Neutrophil (primary cell): ENCODE results near the gene CENPF.

Source experiments
- H3K27ac ChIP-seq: fragments of 200-600 bp; sonication (generic); 2 replicates; pipeline ENCODE4 v1.5.1; 2016; ENCODE audit warnings: mild to moderate bottlenecking, moderate library complexity
- H3K27me3 ChIP-seq: fragments of 200-600 bp; sonication (generic); 2 replicates; pipeline ENCODE4 v1.6.0; 2016; ENCODE audit warnings: mild to moderate bottlenecking
- H3K36me3 ChIP-seq: fragments of 200-600 bp; sonication (generic); 2 replicates; pipeline ENCODE4 v1.5.1; 2017
- H3K4me1 ChIP-seq, 2 experiments: fragments of 200-600 bp in 1 of 2; sonication (generic) in 1 of 2; 1 replicate in 1 of 2; 2 replicates in 1 of 2; pipeline versions ENCODE4 v1.5.1 to v1.6.1; 2013 to 2016; ENCODE audit warnings: low read depth in 1 of 2, low read length in 1 of 2, mild to moderate bottlenecking in 1 of 2, moderate library complexity in 1 of 2; ENCODE audit not compliant: control insufficient read depth in 1 of 2, insufficient read depth in 1 of 2
- H3K4me3 ChIP-seq, 2 experiments: fragments of 200-600 bp in 1 of 2; sonication (generic) in 1 of 2; 1 replicate in 1 of 2; 2 replicates in 1 of 2; pipeline ENCODE4 v1.5.1; 2013 to 2016; ENCODE audit warnings: low read depth in 1 of 2, low read length in 1 of 2, mild to moderate bottlenecking in 1 of 2, moderate library complexity in 1 of 2
- H3K9me3 ChIP-seq: fragments of 200-600 bp; sonication (generic); 2 replicates; pipeline ENCODE4 v1.5.1; 2016
- TF ChIP-seq, protein P1 (sequence below): fragments of 200-600 bp; sonication (generic); IDR thresholded peaks from 2 replicates; pipeline ENCODE4 v1.5.1; 2016; ENCODE audit warnings: antibody characterized with exemption

CENPF gene

DNA sequence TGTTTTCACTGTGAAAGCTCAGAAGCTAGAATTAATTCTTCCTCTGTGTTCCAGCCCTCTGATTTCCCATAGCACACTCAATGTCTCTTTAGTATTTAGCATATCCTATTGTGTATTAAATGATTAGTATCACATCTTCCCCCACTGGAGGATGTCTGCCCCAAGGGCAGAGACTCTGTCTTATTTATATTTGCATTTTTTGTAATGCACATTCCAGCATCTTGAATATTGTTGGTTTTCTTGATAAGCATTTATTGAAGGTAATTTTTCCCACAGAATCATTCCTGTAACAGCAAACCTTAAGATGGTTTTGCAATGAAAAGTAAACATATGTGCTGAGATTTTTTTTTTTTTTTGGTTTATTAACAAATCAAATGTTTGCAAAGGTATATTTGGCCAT lies 34.1 kb downstream of the CENPF start:
- H3K4me1 ChIP-seq, result no peaks in the 10 kb centered on the region
- H3K36me3 ChIP-seq, result peaks cover 82% of the 10 kb centered on the region

DNA sequence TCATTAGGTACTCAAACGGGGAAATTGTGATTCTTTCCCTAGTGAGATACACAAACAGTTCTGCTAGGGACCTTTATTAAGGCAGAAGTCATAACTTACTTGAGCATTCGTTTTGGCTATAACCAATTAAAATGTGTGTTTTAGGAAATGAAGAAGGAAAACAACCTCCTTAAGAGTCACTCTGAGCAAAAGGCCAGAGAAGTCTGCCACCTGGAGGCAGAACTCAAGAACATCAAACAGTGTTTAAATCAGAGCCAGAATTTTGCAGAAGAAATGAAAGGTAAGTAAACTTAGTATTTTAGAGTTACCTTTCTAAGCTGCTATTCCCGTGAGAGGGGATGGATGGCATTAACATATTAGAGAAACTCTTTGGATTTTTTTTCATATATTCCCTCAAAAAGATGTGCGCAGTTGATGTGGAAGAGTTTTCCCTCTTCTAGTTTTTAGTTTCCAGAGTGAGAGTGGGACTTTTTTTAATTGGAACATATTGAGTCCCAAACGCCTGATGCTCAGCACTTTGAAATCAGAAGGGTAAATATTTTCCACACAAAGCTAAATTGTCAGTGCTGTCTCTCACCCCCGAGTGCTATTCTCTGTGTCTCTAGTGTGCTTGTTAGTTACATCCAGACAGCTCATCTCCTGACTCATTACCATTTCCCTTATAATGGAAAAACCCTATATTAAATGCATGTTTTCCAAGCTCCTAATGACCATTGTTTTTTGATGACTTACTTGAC lies 34.9 kb downstream of the CENPF start:
- Histone ChIP-seq H3K27me3 (no peaks in the 10 kb centered on the region), H3K4me3 (no peak overlapping the region), H3K27ac (no peak overlapping the region), H3K4me1 (no peaks in the 10 kb centered on the region), H3K36me3 (peaks cover 81% of the 10 kb centered on the region), H3K9me3 (no peaks in the 10 kb centered on the region)
- TF ChIP-seq, protein P1, sequence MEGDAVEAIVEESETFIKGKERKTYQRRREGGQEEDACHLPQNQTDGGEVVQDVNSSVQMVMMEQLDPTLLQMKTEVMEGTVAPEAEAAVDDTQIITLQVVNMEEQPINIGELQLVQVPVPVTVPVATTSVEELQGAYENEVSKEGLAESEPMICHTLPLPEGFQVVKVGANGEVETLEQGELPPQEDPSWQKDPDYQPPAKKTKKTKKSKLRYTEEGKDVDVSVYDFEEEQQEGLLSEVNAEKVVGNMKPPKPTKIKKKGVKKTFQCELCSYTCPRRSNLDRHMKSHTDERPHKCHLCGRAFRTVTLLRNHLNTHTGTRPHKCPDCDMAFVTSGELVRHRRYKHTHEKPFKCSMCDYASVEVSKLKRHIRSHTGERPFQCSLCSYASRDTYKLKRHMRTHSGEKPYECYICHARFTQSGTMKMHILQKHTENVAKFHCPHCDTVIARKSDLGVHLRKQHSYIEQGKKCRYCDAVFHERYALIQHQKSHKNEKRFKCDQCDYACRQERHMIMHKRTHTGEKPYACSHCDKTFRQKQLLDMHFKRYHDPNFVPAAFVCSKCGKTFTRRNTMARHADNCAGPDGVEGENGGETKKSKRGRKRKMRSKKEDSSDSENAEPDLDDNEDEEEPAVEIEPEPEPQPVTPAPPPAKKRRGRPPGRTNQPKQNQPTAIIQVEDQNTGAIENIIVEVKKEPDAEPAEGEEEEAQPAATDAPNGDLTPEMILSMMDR, result no peak

More for the DNA sequence above, 34.1 kb downstream of the CENPF start:
- Histone ChIP-seq H3K4me3 (no peak overlapping the region), H3K27ac (no peak overlapping the region), H3K9me3 (no peaks in the 10 kb centered on the region), H3K27me3 (no peaks in the 10 kb centered on the region)
- TF ChIP-seq, protein P1, result no peak

- H3K27ac ChIP-seq, result no peak overlapping the region
- no peaks in the 10 kb centered on the region for H3K9me3 ChIP-seq
- no peaks in the 10 kb centered on the region for H3K27me3 ChIP-seq
- H3K4me1 ChIP-seq, result no peaks in the 10 kb centered on the region
- TF ChIP-seq, protein P1, result no peak
- no peak overlapping the region for H3K4me3 ChIP-seq
- peaks cover 79% of the 10 kb centered on the region for H3K36me3 ChIP-seq
These were observed 35.4 kb downstream of the CENPF start for GRCh38 chr1:214638459-214638807.

GRCh38 chr1:214638997-214639396 lies 36.0 kb downstream of the CENPF start:
- no peaks in the 10 kb centered on the region for H3K9me3 ChIP-seq
- H3K4me1 ChIP-seq, result no peaks in the 10 kb centered on the region
- H3K4me3 ChIP-seq, result no peak overlapping the region
- H3K27me3 ChIP-seq, result no peaks in the 10 kb centered on the region
- TF ChIP-seq, protein P1, result no peak
- H3K27ac ChIP-seq, result no peak overlapping the region
- H3K36me3 ChIP-seq, result peaks cover 77% of the 10 kb centered on the region

DNA sequence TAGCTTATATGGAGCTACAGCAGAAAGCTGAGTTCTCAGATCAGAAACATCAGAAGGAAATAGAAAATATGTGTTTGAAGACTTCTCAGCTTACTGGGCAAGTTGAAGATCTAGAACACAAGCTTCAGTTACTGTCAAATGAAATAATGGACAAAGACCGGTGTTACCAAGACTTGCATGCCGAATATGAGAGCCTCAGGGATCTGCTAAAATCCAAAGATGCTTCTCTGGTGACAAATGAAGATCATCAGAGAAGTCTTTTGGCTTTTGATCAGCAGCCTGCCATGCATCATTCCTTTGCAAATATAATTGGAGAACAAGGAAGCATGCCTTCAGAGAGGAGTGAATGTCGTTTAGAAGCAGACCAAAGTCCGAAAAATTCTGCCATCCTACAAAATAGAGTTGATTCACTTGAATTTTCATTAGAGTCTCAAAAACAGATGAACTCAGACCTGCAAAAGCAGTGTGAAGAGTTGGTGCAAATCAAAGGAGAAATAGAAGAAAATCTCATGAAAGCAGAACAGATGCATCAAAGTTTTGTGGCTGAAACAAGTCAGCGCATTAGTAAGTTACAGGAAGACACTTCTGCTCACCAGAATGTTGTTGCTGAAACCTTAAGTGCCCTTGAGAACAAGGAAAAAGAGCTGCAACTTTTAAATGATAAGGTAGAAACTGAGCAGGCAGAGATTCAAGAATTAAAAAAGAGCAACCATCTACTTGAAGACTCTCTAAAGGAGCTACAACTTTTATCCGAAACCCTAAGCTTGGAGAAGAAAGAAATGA lies 37.6 kb downstream of the CENPF start:
- H3K27ac ChIP-seq, result no peak overlapping the region

More for the DNA sequence above, 37.6 kb downstream of the CENPF start:
- Histone ChIP-seq H3K36me3 (peaks cover 73% of the 10 kb centered on the region), H3K4me1 (no peaks in the 10 kb centered on the region), H3K27me3 (no peaks in the 10 kb centered on the region), H3K4me3 (no peak overlapping the region), H3K9me3 (no peaks in the 10 kb centered on the region)
- TF ChIP-seq, protein P1, result no peak
